ENCODE data around the gene ZNF423. TPM values are rescaled to one million over a fixed set of nuclear protein-coding genes. Genes with fewer than 3 reads are reported as not detected.

The ZNF423 gene
- polyA plus RNA-seq, 3 donors = 1.9 to 15.4 (median 8.7) TPM

DNA sequence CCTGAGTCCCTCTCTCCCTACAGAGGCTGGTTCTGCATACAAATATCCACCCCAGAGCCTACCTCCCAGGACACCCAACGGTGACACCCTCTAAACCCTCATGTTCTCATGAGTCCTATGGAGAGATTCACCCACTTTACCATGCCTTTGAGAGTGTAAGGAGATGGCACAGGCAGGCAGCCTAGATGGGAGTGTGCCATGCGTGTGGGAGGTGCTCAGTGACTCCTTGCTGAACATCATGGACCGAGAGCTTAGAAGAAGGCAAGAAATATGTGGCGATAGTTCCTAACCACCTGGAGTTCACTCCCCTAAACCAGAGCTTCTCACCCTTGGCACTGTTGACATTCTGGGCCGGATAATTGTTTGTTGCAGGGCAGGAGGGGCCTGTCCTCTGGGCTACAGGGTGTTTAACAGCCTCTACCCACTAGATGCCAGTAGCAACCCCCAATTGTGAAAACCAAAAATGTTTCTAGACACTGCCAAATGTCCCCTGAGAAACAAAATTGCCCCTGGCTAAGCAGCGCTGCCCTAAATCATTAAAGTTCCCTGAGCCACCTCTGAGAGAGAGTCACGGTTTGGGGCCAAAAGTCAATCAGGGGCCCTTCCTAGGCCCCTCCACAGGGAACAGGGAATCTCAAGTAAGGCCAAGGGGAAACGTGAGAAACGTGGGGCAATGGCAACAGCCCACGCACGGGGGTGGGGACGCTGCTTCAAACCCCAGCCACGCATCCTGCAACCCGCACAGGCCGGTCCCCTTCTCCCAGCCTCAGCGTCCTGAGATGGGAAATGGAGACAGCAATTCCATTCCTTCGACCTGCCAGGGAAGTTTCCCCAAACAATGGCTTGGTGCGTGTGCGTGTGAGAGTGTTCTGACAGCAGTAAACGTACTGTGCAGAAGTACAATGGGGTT is 415.5 kb downstream of the ZNF423 start:
- WGBS, 3 donors = 61 to 76% (median 65%) methylated on average over 20 of the region's 20 CpGs
- no peak overlapping the region for H3K27ac ChIP-seq (ENCODE audit: low read depth, low read length)

DNA sequence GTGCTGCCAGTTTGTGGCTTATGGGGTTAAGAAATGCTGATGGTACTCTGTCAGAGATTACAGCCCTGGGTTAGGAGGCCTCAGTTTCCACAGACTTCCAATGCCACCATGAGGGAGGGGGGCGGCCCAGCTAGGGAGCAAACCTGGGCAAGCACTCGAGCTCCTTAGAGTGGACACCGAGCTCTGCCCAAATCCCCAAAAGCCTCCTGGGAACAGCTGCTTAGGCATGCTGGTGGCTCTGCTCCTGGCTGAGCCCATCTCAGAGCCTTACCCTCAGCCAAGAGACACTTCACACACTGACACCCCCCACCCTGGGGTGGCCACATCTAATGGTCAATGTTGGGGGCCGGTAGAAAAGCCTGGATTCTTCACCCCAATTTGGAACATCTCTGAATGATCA is 416.2 kb downstream of the ZNF423 start:
- no peak overlapping the region for H3K27ac ChIP-seq (ENCODE audit: low read depth, low read length)
- 92 to 95% (median 93%) methylated on average over 4 of the region's 4 CpGs for WGBS, 3 donors

DNA sequence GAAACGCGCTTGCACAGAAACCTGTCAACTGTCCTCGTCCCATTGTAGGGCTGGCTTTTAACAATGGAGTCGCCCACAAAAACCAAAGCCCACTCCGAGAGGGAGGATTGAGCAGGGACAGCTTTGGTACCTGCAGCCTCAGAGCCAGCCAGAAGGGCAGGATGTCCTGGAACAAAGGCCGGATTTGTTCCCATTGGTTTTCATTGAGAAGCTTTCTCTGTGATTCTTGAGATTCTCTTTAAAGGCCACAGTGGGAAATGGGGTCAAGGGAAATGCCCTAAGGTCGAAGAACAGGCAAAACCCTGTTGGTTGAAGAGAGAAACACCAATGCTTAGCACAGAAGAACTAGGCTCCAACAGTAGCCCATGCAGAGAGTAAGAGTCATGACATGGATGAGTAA is 416.9 kb downstream of the ZNF423 start:
- H3K27ac ChIP-seq (ENCODE audit: low read depth, low read length) = no peak overlapping the region
- WGBS, 3 donors = 75 to 84% (median 79%) methylated on average over 7 of the region's 7 CpGs

Other genes starting within 250 kb of the ZNF423 start
- 10 to 100 TPM in 1 of 3 donors, 1 to 10 TPM in 2; 3.5 to 14.2 (median 7.0) TPM for gene CNEP1R1, start 169.1 kb upstream of the ZNF423 start, polyA plus RNA-seq
- gene HEATR3, start 209.9 kb upstream of the ZNF423 start, polyA plus RNA-seq = 1 to 10 TPM; 3.8 to 8.0 (median 5.4) TPM

All from adipose tissue (tissue), 3 donors.